NCI-H526 treated with DMSO at 0.1 percent for 48 hours (cell line): ENCODE results near the gene SCARB1.

Experiments used
- DNase-seq: peaks from one replicate; lab custom pipeline; 2025; lab: John Stamatoyannopoulos, UW

SCARB1 gene

GRCh38 chr12:124864326-124864752 is 675 bp upstream of the SCARB1 start:
- DNase-seq, result no peak

GRCh38 chr12:124862768-124863415 is 772 bp downstream of the SCARB1 start:
- no peak for DNase-seq

- DNase-seq, result no peak
Measured at GRCh38 chr12:124861898-124862676, 1.6 kb downstream of the SCARB1 start.

GRCh38 chr12:124861492-124861891 is 2.2 kb downstream of the SCARB1 start:
- DNase-seq, result no peak

DNA sequence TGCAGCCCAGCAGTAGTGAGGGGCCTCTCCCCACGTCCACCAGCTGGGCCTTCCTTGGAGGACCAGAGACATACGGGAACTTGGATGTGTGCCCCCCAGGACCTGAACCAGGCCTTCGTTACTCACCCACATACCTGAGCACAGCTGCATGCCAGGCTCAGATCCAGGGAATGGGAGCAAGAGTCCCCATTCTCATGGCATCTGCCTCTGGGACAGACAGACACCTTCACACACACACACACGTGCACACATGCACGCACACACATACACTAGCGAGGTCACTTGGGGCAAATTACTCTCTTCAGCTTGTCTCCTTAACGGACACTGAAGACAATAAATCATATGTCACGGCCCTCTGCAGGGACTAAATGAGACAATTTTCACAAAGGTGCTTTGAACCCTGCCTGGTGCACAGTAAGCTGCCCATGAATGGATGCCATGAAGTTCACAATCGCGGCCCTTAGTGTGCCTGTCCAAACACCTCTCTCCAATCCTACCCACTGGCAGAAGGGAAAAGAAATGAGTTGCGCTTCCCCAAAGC is 5.7 kb downstream of the SCARB1 start:
- no peak for DNase-seq

GRCh38 chr12:124856842-124857178 is 6.9 kb downstream of the SCARB1 start:
- no peak for DNase-seq

DNA sequence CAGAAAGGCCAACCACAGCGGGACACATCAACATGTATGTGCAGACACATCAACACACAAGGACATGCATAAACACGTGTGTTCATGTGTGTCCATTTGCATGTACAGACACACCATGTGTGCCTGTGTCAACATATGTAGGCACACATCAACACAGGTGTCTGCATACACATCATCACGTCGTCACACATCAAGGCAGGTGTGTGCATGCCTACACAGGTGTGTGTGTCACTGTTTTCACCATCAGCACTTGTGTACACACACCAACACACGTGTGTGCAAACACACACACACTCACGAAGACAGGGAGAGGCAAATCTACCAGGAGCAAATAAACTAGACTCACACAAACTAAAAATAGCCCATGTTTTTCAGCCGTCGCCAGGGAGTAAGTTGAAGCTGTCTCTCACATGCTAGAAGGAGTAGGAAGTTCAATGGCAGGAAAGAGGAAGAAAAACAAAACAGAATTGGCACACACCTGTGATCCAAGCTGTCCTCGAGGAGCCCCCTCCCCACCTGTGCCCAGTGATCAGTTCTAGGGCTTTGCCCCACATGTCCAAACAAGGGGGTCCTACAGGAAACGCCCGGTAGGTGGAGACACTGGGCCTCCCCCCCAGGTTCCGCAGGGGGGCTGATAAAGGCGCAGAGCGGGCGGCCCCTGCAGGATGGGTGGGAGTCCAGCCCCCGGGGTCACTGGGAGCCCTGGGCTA is 7.4 kb downstream of the SCARB1 start:
- no peak for DNase-seq

DNA sequence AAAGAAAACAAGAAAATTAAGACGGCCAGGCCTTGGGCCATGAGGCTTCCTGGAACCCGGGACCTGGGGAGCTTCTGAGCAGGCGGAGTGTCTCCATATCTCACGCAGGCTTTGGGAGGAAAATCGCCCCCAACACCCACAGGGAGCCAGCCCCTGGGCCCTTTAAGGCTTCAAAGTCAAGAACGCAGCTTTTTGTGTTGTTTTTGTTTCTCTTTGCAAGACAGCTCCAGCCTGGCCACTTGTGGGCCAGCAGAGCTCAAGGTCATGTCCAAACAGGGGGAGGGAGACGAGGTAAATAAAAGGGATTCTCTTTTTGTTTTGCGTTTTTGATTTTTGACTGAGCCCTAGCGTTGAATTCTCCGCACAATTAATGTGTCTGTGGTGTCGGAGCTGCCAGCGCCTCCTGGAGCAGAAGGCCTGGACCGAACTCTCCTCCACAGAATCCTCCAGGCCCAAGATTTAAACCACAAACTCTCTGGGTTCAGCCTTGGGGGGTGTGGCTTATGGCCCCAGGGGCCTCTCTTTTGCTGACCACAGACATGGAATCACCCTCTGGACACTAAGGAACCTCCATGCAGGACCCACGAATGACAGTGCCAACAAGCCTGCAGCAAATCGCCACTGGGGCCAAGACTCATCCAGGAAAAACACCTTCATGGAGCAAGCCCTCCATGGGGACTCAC is 8.2 kb downstream of the SCARB1 start:
- no peak for DNase-seq

- no peak for DNase-seq
Measured at GRCh38 chr12:124854637-124855184, 9.0 kb downstream of the SCARB1 start.

- DNase-seq, result no peak
Measured at GRCh38 chr12:124853781-124854636, 9.7 kb downstream of the SCARB1 start.

GRCh38 chr12:124852911-124853427 is 10.7 kb downstream of the SCARB1 start:
- DNase-seq, result no peak

- DNase-seq, result no peak
Measured at GRCh38 chr12:124852329-124852831, 11.3 kb downstream of the SCARB1 start.

DNA sequence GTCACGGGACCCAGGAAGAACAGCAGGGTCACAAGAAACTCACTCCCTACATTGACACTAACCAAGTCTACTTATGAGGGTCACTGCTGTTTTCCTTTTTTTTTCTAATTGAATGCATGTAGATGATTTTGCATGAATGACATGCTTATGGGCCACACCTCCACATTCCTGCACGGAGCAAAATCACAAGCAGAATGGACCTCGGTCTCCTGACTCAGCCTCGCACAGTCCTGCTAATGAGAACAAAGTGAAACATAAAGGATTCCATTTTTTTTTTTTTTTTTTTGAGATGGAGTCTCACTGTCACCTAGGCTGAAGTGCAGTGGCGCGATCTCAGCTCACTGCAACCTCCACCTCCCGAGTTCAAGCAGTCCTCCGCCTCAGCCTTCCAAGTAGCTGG is 12.3 kb downstream of the SCARB1 start:
- no peak for DNase-seq

DNA sequence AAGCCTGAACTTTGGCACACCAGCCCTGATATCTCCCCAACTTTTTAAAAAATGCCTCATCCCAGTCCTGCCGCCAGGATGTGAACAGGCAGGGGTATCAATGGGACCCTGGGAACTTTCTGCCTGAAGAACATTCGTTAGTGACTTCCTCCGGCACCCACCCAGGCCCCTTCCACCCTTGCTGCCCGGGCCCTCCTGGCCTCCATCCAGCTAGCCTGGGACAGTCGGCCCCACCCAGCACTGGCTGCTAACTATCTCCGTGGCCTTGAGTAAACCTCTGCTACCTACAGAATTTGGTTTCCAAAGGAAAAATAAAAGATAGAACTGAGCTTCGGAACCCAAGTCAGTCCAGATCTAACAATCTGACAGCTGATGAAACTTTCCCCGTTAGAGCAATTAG is 14.3 kb downstream of the SCARB1 start:
- no peak for DNase-seq

DNA sequence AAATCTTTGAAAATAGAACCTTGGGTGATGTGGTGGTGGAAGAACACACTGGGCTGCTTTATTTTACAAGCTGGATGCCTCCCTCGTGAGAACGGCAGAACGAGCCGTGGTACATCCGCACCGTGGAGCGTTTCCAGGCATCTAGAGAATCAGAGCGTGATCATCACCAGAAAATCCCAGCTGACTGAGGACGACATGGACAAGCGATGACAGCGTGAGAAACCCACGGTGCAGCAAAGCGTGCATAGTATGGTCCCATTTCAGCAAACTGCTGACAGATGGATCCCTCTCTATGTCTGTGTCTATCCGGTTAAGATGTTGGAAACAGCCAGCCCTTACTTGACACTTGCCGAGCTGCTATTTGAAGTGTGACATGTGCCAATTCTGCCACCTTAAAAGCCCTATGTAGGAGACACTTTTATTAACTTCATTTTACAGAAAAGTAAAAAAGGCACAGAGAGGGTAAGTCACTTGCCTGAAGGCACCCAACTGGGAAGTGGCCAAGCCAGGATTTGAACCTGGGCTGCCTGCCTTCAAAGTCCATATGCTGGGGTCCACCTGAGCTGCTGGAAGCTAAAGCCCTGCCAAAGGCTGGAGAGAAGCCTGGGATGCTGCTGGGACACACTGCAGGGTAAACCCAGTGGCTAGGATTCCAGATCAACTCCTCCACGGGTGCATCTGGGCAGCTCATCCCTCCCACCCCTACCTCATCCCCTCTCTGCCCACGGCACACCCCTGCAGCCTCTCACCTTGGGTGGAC is 14.9 kb downstream of the SCARB1 start:
- DNase-seq, result no peak

GRCh38 chr12:124847113-124848074 is 16.3 kb downstream of the SCARB1 start:
- DNase-seq, result no peak

DNA sequence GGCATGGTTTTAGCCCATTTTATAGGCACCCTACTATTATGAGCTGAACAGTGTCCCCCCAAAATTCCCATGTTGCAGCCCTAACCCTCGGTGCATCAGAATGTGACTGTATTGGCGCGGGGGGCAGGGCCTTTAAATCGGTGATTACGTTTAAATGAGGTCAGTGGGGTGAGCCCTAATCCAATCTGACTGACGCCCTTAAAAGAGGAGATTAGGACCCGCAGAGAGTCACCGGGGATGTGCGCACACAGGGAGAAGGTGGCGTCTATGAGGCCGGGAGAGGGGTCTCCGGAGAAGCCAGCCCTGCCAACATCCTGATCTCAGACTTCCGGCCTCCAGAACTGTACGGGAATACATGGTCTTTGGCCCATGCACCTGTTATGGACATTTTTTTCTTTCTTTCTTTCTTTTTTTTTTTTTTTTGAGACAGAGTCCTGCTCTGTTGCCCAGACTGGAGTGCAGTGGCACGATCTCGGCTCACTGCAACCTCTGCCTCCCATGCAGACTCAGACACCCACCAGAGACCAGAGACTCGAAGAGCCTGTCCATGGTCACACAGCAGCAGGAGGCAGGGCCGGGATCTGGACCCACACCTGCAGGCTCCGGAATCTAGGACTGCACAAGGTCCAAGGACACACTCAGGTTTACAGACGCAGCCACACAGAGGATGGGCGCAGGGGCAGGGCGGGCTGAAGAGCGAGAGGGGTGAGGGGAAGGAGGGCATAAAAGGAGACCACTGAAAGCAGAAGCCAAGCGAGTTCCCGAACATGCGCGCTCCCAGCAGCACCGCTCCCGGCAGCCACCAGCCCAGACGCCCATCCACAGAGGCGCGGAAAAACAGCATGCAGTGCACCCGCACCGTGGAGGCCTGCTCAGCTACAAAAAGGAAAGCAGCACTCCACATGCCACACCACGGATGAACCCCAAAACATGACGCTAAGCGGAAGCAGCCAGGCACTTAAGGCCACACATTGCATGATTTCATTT is 19.0 kb downstream of the SCARB1 start:
- DNase-seq, result no peak
